Breast epithelium (tissue), 3 donors: ENCODE results near the gene DDC.

Experiments
- POLR2A ChIP-seq: fragments of 450-650 bp; IDR thresholded peaks from one replicate; pipeline ENCODE4 v1.6.1; 2016; ENCODE audit warnings: antibody characterized with exemption, mild to moderate bottlenecking, moderate library complexity
- POLR2AphosphoS5 ChIP-seq, 3 donors: sonication (generic); formaldehyde crosslinking; IDR thresholded peaks; one replicate each; pipeline ENCODE4 v1.6.1; 2017; ENCODE audit warnings: antibody characterized with exemption in 3 of 3
- TF ChIP-seq, protein P1 (sequence below), 3 donors: fragments of 450-650 bp; IDR thresholded peaks; one replicate each; pipeline ENCODE4 v1.5.1; 2016 to 2017; ENCODE audit warnings: antibody characterized with exemption in 3 of 3, mild to moderate bottlenecking in 3 of 3, moderate library complexity in 3 of 3

DNA sequence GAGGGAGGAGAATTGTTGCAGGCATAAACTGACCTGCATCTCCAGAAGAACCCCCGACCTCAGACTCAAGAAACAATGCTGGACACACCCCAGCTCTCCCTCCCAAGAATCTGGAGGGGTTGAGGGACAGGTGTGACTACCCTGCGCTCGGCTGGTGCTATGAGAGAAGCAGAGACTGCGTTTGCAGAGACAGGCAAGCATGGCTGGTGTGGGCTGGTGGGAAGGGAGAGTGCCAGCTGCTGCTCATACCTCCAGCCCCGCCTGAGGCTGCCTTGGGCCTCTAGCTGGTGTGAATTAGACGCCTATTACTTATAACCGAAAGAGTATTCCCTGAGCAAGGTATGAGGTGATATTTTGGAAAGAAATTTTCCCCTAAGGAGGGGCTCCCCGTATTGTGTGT, 48.3 kb upstream of the DDC start:
- TF ChIP-seq, protein P1, sequence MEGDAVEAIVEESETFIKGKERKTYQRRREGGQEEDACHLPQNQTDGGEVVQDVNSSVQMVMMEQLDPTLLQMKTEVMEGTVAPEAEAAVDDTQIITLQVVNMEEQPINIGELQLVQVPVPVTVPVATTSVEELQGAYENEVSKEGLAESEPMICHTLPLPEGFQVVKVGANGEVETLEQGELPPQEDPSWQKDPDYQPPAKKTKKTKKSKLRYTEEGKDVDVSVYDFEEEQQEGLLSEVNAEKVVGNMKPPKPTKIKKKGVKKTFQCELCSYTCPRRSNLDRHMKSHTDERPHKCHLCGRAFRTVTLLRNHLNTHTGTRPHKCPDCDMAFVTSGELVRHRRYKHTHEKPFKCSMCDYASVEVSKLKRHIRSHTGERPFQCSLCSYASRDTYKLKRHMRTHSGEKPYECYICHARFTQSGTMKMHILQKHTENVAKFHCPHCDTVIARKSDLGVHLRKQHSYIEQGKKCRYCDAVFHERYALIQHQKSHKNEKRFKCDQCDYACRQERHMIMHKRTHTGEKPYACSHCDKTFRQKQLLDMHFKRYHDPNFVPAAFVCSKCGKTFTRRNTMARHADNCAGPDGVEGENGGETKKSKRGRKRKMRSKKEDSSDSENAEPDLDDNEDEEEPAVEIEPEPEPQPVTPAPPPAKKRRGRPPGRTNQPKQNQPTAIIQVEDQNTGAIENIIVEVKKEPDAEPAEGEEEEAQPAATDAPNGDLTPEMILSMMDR (IDR thresholded peaks at IDR 0.05), result no peak
- no peak for TF ChIP-seq POLR2A
- TF ChIP-seq POLR2AphosphoS5 (IDR thresholded peaks at IDR 0.05), result no peak
